Activated CD4-positive, alpha-beta memory T cell treated with anti-CD3 and anti-CD28 coated beads, Interleukin-2, amount 10 ng/mL, durations not matched to agents 7 days and 5 days (primary cell): ENCODE data around the gene NT5DC3. TPM values are rescaled to one million over a fixed set of nuclear protein-coding genes. Genes with fewer than 3 reads are reported as not detected.
"Not testable (repeated sequence)": the region's sequence is repeated elsewhere in the genome, so short reads cannot be mapped to it uniquely, and the experiment has no call there.

Experiments used
- CTCF ChIA-PET: fragments of 350-600 bp; sonication (Branson Sonifier 250); formaldehyde crosslinking; loops from one replicate; lab custom pipeline; 2021; ENCODE audit warnings: antibody characterized with exemption, inconsistent platforms; lab: Charles Lee
- POLR2A ChIA-PET: fragments of 350-600 bp; sonication (Branson Sonifier 250); formaldehyde crosslinking; loops from one replicate; lab custom pipeline; 2021; ENCODE audit warnings: antibody characterized with exemption; lab: Charles Lee
- DNase-seq: peaks from one replicate; pipeline ENCODE4 v3.0.0-alpha.2; 2020
- H3K27ac Mint-ChIP-seq: one replicate; pipeline ENCODE4 v1.8.0; 2021; ENCODE audit warnings: mild to moderate bottlenecking, mixed read lengths
- H3K27me3 Mint-ChIP-seq: one replicate; pipeline ENCODE4 v1.8.0; 2021; ENCODE audit warnings: mixed read lengths
- H3K36me3 Mint-ChIP-seq: one replicate; pipeline ENCODE4 v1.8.0; 2021; ENCODE audit warnings: low read depth, mixed read lengths
- H3K4me1 Mint-ChIP-seq: one replicate; pipeline ENCODE4 v1.8.0; 2021; ENCODE audit warnings: mixed read lengths
- H3K4me3 Mint-ChIP-seq: one replicate; pipeline ENCODE4 v1.8.0; 2021; ENCODE audit warnings: mild to moderate bottlenecking, mixed read lengths
- H3K9me3 Mint-ChIP-seq: one replicate; pipeline ENCODE4 v1.8.0; 2021; ENCODE audit warnings: mixed read lengths
- total RNA-seq, 2 experiments: library from RNA; stranded (reverse); gene quantifications; one replicate each; pipeline ENCODE4 v1.2.3, GENCODE V29; 2021

NT5DC3 gene
- total RNA-seq, 2 experiments from 2014 or later: 3.2 to 3.4 TPM

DNA sequence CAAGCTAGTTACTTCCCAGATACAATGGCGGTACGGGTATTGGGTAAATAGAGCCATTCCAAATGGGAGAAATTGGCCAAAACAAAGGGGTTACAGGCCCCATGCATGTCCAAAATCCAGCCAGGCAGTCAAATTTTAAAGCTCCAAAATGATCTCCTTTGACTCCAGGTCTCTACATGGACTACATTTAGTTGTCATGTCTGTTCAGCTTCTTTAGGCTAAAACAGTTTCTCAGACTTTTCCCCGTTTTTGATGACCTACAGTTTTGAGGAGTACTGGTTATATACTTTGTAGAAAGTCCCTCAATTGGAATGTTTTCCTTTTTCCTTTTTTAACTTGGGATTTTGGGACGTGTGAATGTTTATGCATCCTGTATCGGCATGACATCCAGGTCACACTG is 4.7 kb downstream of the NT5DC3 start:
- Mint-ChIP-seq H3K9me3 (peaks cover 2% of the 10 kb centered on the region), H3K36me3 (peaks cover 6% of the 10 kb centered on the region), H3K4me1 (peaks cover 10% of the 10 kb centered on the region), H3K4me3 (no peak overlapping the region), H3K27me3 (no peaks in the 10 kb centered on the region), H3K27ac (no peak overlapping the region)
- CTCF ChIA-PET: no interaction called here
- POLR2A ChIA-PET: no interaction called here
- no peak for DNase-seq

DNA sequence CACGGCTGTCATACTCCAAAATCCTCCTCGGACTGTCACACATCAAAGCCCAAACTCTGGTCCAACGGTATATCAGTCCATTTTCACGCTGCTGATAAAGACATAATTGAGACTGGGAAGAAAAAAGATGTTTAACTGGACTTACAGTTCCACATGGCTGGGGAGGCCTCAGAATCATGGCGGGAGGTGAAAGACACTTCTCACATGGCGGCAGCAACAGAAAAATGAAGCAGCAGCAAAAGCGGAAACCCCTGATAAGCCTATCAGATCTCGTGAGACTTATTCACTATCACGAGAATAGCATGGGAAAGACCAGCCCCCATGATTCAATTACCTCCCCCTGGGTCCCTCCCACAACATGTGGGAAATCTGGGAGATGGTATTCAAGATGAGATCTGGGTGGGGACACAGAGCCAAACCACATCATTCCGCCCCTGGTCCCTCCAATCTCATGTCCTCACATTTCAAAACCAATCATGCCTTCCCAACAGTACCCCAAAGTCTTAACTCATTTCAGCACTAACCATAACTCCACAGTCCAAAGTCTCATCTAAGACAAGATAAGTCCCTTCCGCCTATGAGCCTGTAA is 5.2 kb downstream of the NT5DC3 start:
- H3K9me3 Mint-ChIP-seq, POLR2A ChIA-PET: not testable (repeated sequence)

DNA sequence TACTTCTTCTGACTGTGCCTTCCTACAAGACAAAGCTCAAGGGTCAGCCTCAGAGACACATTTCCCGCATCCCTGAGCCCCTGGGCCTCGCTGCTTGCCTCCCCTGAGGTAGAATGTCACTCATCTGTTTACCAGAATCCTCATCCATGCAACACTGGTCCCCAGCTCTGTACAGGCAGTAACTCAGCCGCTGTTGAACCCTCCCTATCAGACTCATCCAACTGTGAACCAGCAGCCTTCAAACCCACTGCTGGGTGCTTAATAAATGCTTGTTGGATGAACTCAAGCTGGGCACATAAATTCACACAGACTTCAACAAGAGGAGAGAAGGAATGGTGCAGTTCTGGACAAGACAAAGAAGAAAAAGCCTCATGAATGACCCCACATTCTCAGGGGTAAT is 6.1 kb downstream of the NT5DC3 start:
- no peak overlapping the region for H3K4me3 Mint-ChIP-seq
- no peak for DNase-seq
- CTCF ChIA-PET: interaction anchor here (1.0 kb wide), 1 partner anchor 274 kb away, joined by 3 read pairs; no protein-coding TSS in a partner anchor
- H3K36me3 Mint-ChIP-seq: peaks cover 9% of the 10 kb centered on the region
- no peaks in the 10 kb centered on the region for H3K27me3 Mint-ChIP-seq
- no peak overlapping the region for H3K27ac Mint-ChIP-seq
- peaks cover 2% of the 10 kb centered on the region for H3K9me3 Mint-ChIP-seq
- POLR2A ChIA-PET: no interaction called here
- H3K4me1 Mint-ChIP-seq: peaks cover 4% of the 10 kb centered on the region

More for the DNA sequence above, 5.2 kb downstream of the NT5DC3 start:
- H3K27me3 Mint-ChIP-seq, H3K4me3 Mint-ChIP-seq, H3K27ac Mint-ChIP-seq, H3K4me1 Mint-ChIP-seq, CTCF ChIA-PET, DNase-seq, H3K36me3 Mint-ChIP-seq: not testable (repeated sequence)

DNA sequence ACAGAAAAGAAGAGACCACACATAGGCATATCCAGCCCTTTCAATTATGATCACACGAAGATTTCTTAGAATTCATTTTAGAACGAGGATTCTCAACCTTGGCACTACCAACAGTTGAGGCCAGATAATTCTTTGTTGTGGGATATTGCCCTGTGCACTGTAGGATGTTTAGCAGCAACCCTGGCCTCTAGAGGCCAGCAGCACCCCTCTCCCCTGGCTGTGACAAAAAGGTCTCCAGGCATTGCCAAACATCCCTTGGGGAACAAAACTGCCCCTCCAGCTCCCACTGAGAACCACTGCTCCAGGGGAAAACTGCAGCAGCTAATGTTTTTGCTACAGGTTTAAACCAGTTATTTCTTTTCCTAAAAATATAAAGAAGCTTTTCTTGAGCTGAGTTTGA is 7.1 kb downstream of the NT5DC3 start:
- POLR2A ChIA-PET: interaction anchor here (0.7 kb wide), 1 partner anchor 132 kb away, joined by 3 read pairs; the partner anchor contains the start of gene TDG
- Mint-ChIP-seq H3K27ac (no peak overlapping the region), H3K4me1 (no peaks in the 10 kb centered on the region), H3K4me3 (no peak overlapping the region), H3K36me3 (peaks cover 9% of the 10 kb centered on the region), H3K27me3 (no peaks in the 10 kb centered on the region), H3K9me3 (peaks cover 2% of the 10 kb centered on the region)
- CTCF ChIA-PET: no interaction called here
- no peak for DNase-seq

DNA sequence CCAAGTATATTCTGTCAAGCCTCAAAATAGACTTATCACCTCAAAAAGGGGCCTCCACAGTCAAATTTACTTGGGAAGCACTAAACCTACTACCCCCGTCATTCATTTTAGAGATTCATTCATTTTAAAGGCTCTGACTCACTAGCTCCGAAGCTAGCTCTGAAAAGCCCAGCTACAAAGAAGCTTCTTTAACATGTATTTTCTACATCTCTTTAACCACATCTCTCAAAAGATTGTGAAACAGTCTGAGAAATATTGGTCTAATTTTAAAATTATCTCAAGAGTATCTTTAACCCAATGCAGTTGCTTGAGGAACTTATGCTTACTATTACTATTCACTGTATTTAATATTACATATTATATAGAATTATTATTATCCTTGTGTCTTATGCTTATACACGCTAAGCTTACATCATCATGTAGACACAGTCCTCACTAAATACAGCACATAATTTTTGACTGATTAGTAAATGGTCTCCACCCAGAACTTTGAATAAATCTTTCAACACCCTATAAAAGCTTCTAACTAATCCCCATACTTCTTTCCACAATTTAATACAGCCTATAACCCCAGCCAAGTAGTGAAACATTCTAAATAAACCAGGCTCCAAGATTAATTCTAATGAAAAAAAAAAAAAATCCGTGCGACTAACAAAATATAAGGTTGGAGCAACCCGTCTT is 7.8 kb downstream of the NT5DC3 start:
- H3K27me3 Mint-ChIP-seq: no peaks in the 10 kb centered on the region
- ChIA-PET CTCF (no interaction called here), POLR2A (interaction anchor here (0.7 kb wide), 1 partner anchor 133 kb away, joined by 3 read pairs; the partner anchor contains the start of gene TDG)
- no peak for DNase-seq
- H3K4me3 Mint-ChIP-seq: no peak overlapping the region
- H3K9me3 Mint-ChIP-seq: peaks cover 2% of the 10 kb centered on the region
- H3K4me1 Mint-ChIP-seq: no peaks in the 10 kb centered on the region
- peaks cover 9% of the 10 kb centered on the region for H3K36me3 Mint-ChIP-seq
- H3K27ac Mint-ChIP-seq: no peak overlapping the region

DNA sequence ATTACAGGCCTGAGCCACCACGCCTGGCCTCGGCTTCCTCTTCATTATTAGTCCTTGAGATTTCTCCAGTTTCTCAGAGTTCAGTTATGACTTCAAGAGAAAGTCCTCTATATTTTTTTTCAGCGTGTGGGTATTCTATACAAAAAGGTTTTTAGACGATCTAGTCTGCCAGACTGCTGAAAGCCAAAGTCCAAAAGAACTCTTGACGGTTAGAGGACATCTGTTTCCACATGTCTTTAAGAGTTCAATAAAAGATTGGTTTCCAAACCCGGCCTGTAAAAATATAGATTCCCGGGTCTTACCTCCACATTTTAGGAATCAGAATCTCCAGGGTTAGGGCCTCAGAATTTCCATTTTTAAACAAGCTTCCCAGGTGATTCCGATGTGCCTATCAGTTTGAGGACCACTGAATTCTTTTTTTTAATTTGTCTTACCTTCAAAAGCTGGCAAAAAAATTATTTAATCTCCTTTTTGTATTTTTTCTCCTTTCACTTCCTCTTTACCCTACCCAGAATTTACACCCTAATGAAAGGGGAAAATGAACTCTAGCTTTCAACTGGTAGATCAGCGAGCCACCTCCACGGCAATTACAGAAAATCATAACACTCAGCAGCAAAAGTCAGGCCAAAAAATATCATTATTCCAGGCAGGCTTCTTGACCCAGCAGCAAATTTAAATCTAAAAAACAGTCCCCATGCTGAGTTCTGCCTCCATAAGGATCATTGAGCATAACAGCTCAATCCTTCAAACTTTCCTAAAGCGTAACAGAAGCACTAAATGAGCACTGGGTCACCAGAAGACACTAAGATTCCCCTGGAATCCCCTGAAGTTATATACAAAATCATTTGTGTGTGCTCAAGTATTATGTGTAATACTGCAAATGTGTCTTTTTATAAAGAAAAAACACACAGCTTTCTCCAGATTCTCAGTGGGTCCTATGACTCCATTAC is 8.7 kb downstream of the NT5DC3 start:
- Mint-ChIP-seq H3K9me3 (peaks cover 2% of the 10 kb centered on the region), H3K4me1 (no peaks in the 10 kb centered on the region), H3K27ac (no peak overlapping the region), H3K27me3 (no peaks in the 10 kb centered on the region), H3K36me3 (peaks cover 7% of the 10 kb centered on the region), H3K4me3 (no peak overlapping the region)
- CTCF ChIA-PET: no interaction called here
- DNase-seq: no peak
- POLR2A ChIA-PET: no interaction called here

DNA sequence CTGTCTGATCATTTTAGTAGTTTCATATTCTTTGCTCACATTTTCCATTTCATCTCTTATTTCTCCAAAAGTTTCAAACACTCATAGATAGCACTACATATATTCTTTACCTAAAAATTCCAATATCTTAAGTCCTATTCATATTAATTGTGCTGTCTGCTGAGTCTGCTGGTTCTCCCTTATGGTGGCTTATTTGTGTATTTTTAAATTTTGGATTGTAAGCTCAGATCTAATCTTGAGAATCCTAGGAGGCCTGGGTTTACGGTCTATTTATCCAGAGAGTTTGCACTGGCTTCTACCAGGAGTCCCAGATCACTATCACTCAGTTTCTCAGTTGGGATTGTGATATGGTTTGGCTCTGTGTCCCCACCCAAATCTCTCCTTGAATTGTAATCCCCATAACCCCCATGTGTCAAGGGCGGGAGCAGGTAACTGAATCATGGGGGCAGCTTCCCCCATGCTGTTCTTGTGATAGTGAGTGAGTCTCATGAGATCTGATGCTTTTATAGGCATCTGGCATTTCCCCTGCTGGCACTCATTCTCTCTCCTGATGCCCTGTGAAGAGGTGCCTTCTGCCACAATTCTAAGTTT is 10.2 kb downstream of the NT5DC3 start:
- Mint-ChIP-seq H3K27me3 (no peaks in the 10 kb centered on the region), H3K27ac (no peak overlapping the region), H3K4me3 (no peak overlapping the region), H3K9me3 (peaks cover 2% of the 10 kb centered on the region), H3K36me3 (peaks cover 7% of the 10 kb centered on the region), H3K4me1 (no peaks in the 10 kb centered on the region)
- DNase-seq: no peak
- ChIA-PET CTCF (no interaction called here), POLR2A (no interaction called here)

DNA sequence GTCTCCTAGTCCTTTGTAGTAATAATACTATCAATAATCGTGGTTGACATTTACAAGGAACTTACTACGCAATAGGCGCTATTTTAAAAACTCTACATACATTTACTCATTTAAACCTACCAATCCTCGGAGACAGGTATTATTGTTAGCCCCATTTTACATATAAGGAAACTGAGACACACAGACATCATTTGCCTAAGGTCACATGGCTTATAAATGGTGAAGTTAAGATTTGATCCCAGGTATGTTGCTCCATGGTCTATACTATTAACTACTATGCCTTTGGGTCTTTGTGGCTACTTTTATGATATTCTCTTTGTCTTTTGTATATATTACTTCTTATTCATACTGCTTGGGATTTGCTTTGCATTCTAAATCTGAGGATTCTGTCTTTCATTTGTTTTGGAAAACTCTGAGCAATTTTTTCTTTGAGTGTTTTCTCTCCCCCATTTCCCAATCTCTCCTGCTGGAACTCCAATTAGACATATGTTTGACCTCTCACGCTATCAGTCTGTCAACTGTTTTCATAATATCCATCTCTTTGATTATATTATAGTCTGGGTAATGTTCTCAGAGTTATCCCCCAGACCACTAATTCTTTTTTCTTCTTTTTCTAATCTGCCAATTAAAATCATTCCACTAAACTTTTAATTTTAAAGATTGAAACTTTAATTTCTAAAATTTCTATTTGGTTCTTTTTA is 10.9 kb downstream of the NT5DC3 start:
- ChIA-PET POLR2A (no interaction called here), CTCF (no interaction called here)
- Mint-ChIP-seq H3K27ac (no peak overlapping the region), H3K36me3 (peaks cover 7% of the 10 kb centered on the region), H3K27me3 (no peaks in the 10 kb centered on the region), H3K9me3 (peaks cover 2% of the 10 kb centered on the region), H3K4me3 (no peak overlapping the region), H3K4me1 (no peaks in the 10 kb centered on the region)
- no peak for DNase-seq

DNA sequence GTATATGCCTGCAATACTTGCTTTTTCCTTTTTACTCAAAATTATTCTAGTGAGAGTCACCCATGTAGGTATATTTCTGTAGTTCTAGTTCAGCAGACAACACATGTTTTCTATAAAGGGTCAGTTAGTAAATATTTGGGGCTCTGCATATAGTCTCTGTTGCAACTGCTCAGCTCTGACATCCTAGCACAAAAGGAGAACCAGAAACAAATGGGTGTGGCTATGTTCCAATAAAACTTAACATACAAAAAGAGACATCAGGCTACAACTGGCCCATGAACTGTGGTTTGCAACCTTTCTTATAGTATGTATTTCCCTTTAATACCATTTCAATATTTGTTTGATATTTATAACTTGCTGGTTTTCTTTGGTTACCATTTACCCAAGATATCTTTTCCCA is 11.9 kb downstream of the NT5DC3 start:
- peaks cover 2% of the 10 kb centered on the region for H3K9me3 Mint-ChIP-seq
- CTCF ChIA-PET: no interaction called here
- no peak for DNase-seq
- POLR2A ChIA-PET: no interaction called here
- H3K27me3 Mint-ChIP-seq: no peaks in the 10 kb centered on the region
- H3K4me3 Mint-ChIP-seq: no peak overlapping the region
- no peaks in the 10 kb centered on the region for H3K4me1 Mint-ChIP-seq
- no peak overlapping the region for H3K27ac Mint-ChIP-seq
- peaks cover 7% of the 10 kb centered on the region for H3K36me3 Mint-ChIP-seq

DNA sequence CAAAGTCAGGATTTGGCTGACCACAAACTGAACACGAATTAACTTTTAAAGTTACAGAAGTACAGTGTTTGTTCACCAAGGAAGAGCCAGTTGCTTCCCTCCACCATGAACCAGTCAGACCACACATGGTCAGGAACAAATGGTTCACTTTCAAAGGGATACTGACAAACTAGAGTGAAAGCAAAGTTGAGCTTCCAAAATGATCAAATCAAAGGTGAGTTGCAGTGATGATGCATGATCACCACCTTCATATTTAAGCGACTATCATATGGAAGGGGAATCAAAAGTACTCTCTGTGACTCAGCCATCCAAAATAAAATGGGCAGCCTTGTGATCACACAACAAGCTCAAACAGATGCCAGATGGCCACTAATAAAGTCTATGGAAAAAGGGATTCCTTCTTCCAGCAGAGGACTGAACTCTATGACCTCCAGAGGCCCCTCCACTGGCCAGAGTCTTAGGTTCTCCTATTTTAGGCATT is 13.1 kb downstream of the NT5DC3 start:
- ChIA-PET POLR2A (no interaction called here), CTCF (interaction anchor here (1.4 kb wide), 1 partner anchor 33 kb away, joined by 3 read pairs; no protein-coding TSS in a partner anchor)
- no peaks in the 10 kb centered on the region for H3K27me3 Mint-ChIP-seq
- peaks cover 2% of the 10 kb centered on the region for H3K9me3 Mint-ChIP-seq
- peaks cover 7% of the 10 kb centered on the region for H3K36me3 Mint-ChIP-seq
- H3K4me3 Mint-ChIP-seq: no peak overlapping the region
- no peaks in the 10 kb centered on the region for H3K4me1 Mint-ChIP-seq
- no peak overlapping the region for H3K27ac Mint-ChIP-seq
- no peak for DNase-seq

DNA sequence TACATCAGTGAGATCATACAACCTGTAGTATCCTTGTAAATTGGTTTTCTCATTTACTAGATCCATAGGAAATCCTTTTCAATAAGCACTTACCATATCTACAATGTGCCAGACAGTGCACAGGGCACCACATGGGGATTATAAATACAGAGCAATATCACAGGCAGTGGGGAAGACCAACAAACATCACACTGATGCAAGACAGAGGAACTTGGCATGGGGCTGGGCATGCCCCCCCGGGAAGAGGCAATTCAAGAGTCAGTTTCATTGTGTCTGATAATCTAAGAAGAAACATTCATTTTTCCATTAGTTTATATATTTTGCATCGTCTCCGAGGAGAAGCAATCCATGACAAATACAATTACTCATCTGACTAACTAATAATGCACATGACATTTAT is 16.2 kb downstream of the NT5DC3 start:
- DNase-seq: no peak
- no peaks in the 10 kb centered on the region for H3K27me3 Mint-ChIP-seq
- ChIA-PET CTCF (no interaction called here), POLR2A (no interaction called here)
- H3K9me3 Mint-ChIP-seq: peaks cover 5% of the 10 kb centered on the region
- H3K36me3 Mint-ChIP-seq: peaks cover 8% of the 10 kb centered on the region
- no peak overlapping the region for H3K27ac Mint-ChIP-seq
- H3K4me3 Mint-ChIP-seq: no peak overlapping the region
- H3K4me1 Mint-ChIP-seq: no peaks in the 10 kb centered on the region

DNA sequence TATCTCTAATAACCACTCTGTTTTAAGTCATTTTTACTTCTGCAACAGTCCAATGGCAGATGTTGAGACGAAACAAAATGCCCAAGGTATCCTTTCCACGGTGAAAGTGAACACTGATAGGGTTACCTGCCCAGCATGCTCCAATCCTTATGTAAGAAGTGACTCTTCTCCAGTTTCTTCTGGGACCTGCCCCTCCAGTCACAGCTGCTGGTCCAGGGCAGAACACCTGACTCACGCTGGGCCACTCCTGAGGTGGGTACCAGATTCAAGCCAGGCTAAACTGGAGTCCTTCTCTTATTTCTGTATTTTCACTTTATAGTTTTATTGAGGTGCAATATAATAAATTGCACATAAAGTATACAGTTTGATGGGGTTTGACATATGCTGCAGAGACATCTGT is 16.7 kb downstream of the NT5DC3 start:
- Mint-ChIP-seq H3K27me3 (no peaks in the 10 kb centered on the region), H3K9me3 (peaks cover 5% of the 10 kb centered on the region), H3K4me3 (no peak overlapping the region), H3K27ac (no peak overlapping the region), H3K4me1 (no peaks in the 10 kb centered on the region), H3K36me3 (peaks cover 8% of the 10 kb centered on the region)
- POLR2A ChIA-PET: no interaction called here
- CTCF ChIA-PET: no interaction called here
- DNase-seq: no peak
